Embryonic facial prominence (tissue), 1 donor: ENCODE data around the gene MGAT3.

ENCODE experiments used
- DNase-seq: peaks from one replicate; pipeline ENCODE4 v3.0.0-alpha.2; 2016; ENCODE audit errors: extremely low spot score

Gene MGAT3

GRCh38 chr22:39471381-39472141 lies 14.7 kb downstream of the MGAT3 start:
- DNase-seq, result no peak

- DNase-seq, result no peak
Measured at GRCh38 chr22:39472570-39473556, 16.1 kb downstream of the MGAT3 start.

- DNase-seq, result no peak
Measured at GRCh38 chr22:39473851-39474250, 17.0 kb downstream of the MGAT3 start.

GRCh38 chr22:39474351-39475111 lies 17.7 kb downstream of the MGAT3 start:
- DNase-seq, result no peak

GRCh38 chr22:39475337-39475736 lies 18.5 kb downstream of the MGAT3 start:
- no peak for DNase-seq

GRCh38 chr22:39475902-39476301 lies 19.1 kb downstream of the MGAT3 start:
- DNase-seq, result no peak

GRCh38 chr22:39476664-39477063 lies 19.9 kb downstream of the MGAT3 start:
- DNase-seq, result no peak

GRCh38 chr22:39477542-39477941 lies 20.7 kb downstream of the MGAT3 start:
- DNase-seq, result no peak

GRCh38 chr22:39478441-39478850 lies 21.6 kb downstream of the MGAT3 start:
- no peak for DNase-seq

GRCh38 chr22:39479254-39479653 lies 22.4 kb downstream of the MGAT3 start:
- DNase-seq, result no peak

GRCh38 chr22:39480557-39480956 lies 23.7 kb downstream of the MGAT3 start:
- DNase-seq, result no peak

GRCh38 chr22:39481054-39481453 lies 24.2 kb downstream of the MGAT3 start:
- no peak for DNase-seq

GRCh38 chr22:39481595-39481994 lies 24.8 kb downstream of the MGAT3 start:
- no peak for DNase-seq

GRCh38 chr22:39482768-39483167 lies 26.0 kb downstream of the MGAT3 start:
- DNase-seq, result no peak

- no peak for DNase-seq
Measured at GRCh38 chr22:39486951-39487825, 30.4 kb downstream of the MGAT3 start.

GRCh38 chr22:39487826-39488520 lies 31.2 kb downstream of the MGAT3 start:
- no peak for DNase-seq

- no peak for DNase-seq
Measured at GRCh38 chr22:39488563-39489083, 31.8 kb downstream of the MGAT3 start.

GRCh38 chr22:39489094-39490068 lies 32.6 kb downstream of the MGAT3 start:
- DNase-seq, result no peak
